Measurements from ENCODE around the gene CYLD.

DNA sequence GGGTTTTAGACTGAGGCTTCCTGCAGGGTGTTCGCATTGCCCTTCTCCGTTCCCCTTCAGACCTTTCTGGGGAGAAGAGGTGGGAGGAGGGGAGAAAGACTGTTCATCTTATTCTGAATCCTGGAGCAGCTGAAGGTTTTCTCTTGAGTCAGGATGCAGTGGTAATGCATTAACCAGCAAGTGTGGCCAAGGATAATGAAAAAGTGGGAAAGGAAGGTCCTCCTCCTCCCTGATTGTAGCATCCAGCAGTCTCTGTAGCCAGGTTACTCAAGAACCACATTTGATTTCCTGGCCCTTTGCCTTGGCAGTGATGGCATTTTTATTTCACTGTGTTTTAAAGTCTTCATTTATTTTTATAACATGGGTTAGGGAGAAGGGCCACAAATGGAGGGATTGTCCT, 59.1 kb downstream of the CYLD start:
- TF ChIP-seq EP300 (IDR thresholded peaks at IDR 0.05) = no peak
- TF ChIP-seq, protein P1, sequence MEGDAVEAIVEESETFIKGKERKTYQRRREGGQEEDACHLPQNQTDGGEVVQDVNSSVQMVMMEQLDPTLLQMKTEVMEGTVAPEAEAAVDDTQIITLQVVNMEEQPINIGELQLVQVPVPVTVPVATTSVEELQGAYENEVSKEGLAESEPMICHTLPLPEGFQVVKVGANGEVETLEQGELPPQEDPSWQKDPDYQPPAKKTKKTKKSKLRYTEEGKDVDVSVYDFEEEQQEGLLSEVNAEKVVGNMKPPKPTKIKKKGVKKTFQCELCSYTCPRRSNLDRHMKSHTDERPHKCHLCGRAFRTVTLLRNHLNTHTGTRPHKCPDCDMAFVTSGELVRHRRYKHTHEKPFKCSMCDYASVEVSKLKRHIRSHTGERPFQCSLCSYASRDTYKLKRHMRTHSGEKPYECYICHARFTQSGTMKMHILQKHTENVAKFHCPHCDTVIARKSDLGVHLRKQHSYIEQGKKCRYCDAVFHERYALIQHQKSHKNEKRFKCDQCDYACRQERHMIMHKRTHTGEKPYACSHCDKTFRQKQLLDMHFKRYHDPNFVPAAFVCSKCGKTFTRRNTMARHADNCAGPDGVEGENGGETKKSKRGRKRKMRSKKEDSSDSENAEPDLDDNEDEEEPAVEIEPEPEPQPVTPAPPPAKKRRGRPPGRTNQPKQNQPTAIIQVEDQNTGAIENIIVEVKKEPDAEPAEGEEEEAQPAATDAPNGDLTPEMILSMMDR (IDR thresholded peaks at IDR 0.05) = no peak
- TF ChIP-seq POLR2A (IDR thresholded peaks at IDR 0.05) = no peak

Data from suprapubic skin (tissue), 3 donors.